GM20000 (cell line): ENCODE results near the gene CDH13.

Experiments
- DNase-seq: peaks from one replicate; pipeline ENCODE4 v3.0.0; 2012; ENCODE audit warnings: low spot score
- CTCF ChIP-seq: IDR thresholded peaks from 2 replicates; pipeline ENCODE4 v1.5.1; 2012; ENCODE audit warnings: mild to moderate bottlenecking, control low read depth; ENCODE audit errors: extremely low read depth, missing control alignments

The CDH13 gene

DNA sequence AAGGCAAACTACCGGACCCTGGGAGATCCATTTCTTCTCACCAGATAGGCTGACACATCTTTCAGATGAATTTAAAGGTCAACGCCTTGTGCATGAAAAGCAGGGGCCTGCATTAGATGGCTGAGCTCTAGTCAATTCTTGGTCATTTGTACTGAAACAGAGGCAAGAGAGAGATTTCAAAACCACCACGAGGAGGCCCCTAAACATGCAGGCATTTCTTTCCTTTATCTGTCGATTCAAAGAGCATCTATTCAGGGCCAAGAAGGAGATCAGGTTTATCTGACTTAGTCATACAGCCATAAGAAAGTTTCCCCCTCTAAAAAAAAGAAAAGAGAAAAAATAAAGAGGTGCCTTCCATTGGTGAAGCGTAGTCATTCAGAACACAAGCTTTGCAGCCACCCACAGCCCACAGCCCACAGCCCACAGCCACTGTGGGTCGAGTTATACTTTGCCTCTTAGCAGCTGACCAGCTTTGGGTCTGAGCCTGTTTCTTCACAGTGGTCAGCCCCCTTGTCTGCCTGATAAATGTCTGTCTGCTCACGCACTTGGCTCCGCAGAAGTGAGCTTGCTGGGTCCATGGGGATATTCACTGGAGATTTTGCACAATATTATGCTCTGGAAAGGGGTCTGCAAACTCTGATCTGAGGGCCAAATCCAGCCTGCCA, 207.5 kb downstream of the CDH13 start:
- DNase-seq: no peak
- TF ChIP-seq CTCF: no peak

DNA sequence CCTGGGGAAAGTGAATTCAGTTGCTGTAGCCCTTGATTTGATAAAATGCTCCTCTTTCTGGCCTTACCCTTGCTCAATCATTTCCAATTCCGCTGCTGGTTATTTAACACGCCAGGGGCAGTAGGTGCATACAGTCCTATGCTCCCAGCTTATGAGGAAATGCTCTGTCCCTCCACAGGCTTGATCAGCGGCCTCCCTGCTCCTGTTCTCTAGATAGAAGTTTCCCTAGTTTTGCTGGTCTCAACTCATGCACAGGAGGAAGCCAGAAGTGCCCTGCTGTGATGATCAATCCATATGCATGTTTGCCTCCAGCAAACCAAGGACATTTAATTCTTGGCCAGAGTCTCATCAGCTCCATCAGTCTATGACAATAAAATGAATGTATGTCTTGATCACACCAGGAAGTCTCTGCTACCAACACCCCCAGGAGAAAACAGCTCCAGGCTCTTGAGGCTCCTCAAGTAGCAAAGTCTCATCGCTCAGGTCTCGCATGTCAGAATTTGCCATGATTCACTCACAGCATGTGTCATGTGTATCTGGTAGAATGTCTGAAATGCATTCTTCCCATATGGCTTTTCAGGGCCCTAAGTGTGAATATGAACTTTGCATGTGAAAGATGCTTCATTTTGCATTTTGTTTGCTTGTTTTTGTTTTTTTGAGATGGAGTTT, 208.9 kb downstream of the CDH13 start:
- no peak for DNase-seq

DNA sequence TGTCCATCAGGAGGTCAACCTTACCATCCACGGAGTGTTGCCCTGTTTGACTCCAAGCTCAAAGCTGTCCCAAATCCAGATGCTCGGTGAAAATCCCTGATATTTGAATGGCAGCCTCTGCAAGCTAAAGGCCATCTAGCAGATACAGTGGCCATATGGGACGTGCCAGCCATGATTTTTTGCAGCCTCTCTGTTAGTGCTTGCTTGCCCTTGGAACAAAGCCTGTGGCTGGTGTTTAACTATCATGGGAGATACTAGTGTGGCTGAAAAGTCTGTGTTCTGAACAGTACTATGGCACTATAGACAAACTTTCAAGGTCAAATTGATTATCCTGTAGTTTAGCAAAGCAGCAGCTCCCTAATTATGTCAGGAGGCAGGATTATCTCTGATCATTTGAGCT, 214.3 kb downstream of the CDH13 start:
- no peak for TF ChIP-seq CTCF
- DNase-seq: no peak

More for the DNA sequence above, 208.9 kb downstream of the CDH13 start:
- TF ChIP-seq CTCF: no peak

DNA sequence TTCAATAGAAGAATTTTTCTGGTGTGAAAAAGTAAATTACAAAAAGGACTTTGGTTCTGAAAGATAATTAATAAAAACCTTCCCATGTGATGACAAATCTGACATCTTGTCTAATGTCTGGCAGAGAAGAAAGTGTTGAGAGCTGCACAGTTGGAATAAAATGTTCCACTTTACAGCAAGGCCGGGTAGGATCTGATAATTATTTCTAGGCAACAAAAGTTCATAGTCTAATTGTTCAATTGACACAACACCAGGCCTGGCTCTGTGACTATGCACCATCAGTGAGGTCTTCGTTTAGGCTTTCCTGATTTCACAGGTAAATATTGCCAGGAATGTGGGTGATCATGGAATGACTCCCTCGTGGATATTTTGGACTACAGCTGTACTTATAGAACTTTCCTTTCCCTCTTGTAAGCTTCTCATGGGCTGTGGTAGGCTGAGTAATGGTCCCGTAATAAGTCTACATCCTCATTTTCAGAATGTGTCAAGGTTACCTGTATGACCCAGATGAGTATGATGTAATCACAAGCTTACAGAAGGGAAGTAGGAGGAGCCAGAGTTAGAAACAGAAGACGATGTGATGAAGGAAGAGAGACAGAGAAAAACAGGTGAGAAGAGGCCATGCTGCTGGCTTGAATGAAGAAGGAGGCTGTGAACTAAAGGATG, 217.0 kb downstream of the CDH13 start:
- DNase-seq: no peak
- TF ChIP-seq CTCF: no peak

DNA sequence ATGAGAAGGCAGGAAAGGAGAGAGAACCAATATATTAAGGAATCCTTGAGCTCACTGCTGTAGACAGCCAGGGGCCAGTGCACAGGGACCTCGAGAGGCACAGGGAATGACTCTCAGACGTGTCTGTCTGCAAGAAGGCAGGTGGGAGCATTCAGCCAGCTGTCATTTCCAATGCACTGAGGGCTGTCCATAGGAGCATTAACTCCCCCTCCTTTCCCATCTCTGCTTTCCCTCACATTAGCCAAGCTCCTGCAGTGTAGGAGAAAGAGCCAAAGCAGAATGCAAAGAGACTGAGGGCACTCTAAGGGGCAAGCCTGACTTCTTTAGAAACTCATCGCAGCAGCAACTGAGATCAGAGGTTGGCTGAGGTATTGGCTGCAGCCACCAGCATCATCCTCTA, 218.3 kb downstream of the CDH13 start:
- no peak for TF ChIP-seq CTCF
- DNase-seq: no peak

GRCh38 chr16:82846806-82847205, 220.0 kb downstream of the CDH13 start:
- DNase-seq: no peak
- TF ChIP-seq CTCF: no peak

DNA sequence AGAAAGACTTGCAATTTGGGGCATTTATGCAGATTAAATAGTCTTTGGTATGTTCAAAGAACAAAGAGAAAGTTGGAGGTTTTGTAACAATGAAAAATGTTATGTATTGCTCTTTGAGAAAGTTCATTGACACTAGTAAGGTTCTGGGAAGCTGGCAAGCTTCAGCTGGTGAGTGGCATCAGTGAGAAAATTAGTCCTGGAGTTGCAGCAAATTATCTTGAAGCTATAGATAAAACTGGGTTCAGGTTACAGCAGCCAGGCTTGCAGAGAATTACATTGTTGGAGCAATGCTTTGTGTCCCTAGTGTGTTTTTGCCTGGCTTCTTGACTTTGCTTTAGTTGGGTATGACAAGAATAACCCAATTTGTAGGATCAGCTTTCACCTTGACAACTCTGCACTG, 221.2 kb downstream of the CDH13 start:
- no peak for DNase-seq
- TF ChIP-seq CTCF: no peak
